OCI-M1 (cell line): Measurements from ENCODE around the gene TAPBP.

Source experiments
- DNase-seq: peaks from one replicate; lab custom pipeline; 2025; lab: John Stamatoyannopoulos, UW

The TAPBP gene

DNA sequence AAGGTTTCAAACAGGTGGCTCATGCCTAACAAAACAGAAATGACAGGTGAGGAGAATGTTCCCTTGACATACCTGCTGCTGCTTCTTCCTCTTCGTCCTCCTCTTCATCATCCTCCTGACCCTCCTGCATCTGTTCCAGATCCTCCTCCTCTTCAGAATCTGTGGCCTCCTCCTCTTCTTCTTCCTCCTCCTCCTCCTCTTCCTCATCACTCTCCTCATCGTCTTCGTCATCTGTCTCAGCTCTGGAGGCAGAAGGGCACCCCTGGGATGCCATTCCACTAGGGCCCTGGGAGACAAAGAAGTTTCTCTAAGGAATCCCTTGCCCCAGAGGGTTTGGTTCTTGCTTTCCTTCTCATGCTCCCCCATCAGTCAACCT, 6.0 kb upstream of the TAPBP start:
- no peak for DNase-seq

DNA sequence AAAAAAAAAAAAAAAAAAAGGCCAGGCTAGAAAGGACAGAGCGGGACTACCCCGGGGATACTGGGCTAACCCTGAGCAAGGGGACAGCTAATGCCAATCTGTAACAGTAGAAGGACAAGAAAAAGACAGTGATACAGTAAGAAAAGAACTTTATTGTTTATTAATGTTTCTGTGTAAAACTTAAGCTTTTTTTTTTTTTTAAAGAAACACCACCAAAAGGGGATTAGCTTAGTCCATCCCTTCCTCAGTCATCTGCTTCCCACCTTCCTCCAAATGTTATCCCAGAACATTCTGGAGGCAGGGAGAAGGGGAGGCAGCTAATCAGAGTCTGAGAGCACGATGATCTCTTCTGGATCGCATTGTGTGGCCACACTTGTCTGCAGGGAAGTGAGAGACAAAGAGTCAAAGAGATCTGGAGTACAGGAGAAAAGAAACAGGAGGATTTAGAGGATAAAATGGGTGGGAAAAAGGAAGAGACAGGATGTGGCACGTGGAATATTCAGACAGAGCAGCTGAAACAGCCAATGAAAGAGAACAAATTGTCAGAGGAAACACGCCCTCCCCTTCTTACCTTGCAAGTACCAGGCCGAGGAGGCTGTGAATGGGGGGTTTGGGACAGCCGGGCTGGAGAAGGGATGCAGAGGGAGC, 4.7 kb upstream of the TAPBP start:
- DNase-seq = no peak

DNA sequence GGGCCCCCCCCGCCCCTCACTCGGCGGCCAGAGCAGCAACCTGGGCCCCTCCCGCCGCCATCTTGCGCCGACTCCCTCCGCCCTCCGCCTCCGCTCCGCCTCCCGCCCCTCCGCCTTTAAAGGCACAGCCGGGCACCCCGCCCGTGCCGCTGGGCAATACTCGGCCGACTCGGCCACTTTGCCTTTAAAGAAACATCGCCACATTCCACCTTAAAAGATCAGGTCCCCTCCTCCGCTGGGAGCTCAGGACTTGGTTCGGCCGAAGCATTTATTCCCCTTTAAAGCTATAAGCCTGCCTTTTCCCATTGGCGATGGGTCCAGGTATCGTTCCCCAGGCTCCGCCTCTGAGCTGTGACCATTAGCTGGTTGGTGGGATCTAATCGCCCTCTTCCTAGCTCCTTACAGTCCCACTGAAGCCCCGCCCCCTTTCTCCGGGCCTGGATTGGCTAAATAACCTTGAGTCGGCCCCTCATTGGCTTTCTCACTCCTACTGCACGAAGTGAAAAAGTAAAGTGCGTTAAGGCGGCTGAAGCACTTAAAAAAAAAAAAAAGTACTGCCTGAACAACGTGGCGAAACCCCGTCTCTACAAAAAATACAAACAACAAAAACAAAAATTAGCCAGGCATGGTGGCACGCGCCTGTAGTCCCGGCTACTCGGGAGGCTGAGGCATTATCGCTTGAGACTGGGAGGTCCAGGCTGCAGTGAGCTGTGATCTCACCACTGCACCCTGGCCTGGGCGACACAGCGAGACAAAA, 4.0 kb upstream of the TAPBP start, which contains the start of gene ZBTB22:
Gene ZBTB22, minus strand, starts transcription at position 76 of the 757 bp plus-strand sequence. CDS start 828 bp downstream, outside the sequence.
- DNase-seq = peak; percentile 100

DNA sequence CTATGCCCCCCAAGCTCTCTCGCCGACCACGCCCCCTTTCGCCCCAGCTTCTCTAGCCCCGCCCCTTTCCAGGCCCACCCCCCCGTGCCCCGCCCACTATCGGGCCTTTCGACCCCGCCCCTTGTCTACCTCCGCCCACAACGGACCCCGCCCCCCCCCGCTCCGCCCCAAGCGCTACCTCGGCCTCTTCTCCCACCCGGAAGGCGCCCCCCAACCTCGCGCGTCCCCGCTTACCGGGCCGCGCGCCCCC, 3.5 kb upstream of the TAPBP start:
- no peak for DNase-seq

DNA sequence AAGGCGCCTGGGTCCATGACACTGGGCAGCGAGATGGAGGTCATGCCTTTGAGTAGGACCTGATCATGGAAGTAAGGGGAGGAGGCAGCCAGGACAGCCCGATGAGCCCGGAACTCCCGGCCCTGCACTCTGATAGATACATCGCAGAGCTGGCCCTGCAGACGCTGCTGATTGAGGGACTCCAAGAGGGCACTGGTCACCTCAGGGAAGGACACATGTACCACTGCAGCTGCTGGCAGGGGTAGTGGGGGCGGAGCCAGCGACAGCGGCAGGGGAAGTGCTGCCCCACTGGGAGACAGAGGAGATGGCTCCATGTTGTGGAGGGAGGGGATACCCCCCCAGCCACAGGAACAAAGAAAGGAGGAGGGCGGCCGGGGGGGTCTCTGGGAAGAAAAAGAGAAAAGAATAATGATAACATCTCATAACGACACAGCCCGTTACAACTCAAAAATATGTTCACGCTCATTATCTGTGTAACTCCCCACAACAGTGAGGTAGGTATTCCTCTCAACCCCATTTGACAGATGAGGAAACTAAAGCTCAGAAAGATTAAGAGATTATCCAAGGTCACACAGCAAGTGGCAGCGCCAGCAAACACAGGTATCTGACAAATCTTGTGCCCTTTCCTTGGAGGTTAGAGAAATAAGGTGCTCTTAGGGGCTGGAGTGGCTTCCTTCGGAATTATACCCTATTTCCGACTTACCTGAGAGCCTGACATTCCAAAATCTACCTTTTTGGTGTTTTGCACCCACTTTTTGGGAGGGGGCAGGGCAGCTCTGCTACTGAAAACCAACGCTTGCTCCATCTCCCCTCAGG, 2.9 kb upstream of the TAPBP start:
- peak; percentile 49 for DNase-seq

DNA sequence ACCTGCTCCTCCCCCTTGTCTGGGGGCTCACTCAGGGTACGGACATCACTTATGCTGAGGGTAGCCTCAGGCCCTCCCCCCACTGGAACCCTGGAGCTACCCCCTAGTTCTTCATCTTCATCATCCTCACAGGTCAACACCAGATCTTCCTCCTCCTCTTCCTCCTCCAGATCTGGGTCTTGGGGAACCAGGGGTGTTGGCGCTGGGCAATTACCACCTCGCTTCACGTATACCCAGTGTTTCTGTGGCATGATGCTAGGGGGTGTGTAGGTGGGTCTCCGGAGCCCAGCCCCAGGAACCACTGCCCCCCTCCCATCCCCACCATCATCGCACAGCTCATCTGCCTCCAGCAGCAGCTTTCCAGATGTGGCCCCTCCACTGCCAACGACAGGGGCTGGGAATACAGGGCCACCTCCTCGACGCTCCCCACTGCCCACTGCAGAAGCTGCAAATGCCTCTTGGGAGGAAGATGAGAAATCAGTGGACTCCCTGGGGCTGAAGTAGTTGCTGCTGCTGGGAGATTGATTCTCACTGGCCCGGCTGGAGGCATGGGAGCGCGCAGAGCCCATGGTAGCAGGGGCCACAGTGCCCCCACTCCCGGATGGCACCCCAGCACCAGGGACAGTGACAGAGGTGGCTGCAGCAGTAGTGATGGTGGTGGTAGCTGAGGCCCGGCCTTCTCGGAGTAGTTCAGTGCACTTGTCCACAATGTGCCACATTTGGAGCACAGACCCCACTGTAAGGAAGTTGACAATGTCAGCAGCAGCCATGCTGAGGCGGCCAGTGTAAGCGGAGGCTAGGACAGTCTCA, 2.1 kb upstream of the TAPBP start:
- DNase-seq = no peak

DNA sequence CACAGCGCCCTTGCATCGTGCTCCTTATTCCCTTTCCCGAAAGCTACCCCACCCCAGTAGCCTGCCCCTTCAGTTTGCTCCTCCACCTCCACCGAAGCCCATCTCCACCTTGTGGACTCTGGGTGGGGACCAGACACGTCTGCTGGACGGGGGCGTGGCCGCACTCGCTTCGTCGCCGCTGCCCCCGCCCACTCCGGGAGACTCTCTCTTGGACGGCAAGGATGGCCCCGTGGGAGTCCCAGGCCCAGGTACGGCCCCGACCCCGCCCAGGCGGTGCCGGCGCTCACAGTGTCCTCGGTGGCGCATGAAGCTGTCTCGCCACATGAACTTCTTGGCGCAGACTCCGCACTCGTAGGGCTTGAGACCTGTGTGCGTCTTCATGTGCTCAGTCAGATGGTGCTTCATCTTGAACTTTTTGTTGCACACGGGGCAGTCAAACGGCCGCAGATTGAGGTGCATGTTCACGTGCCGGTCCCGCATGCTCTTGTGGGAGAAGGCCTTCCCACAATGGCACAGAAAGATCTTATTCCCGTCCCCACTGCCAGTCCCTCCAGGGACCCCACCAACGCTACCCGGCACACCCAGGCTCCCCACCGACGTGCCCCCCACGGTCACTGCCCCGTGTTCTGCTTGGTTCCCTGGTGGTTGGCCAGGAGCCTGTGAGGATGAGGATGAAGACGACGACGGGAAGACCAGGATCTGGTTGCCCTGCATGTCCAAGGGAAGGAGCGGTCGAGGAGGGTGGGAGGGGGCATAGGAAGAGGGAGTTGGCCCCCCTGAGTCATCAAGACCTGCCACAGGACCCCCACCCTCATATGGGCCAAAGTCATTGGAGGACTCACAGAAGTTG, 1.3 kb upstream of the TAPBP start:
- peak; percentile 69 for DNase-seq

DNA sequence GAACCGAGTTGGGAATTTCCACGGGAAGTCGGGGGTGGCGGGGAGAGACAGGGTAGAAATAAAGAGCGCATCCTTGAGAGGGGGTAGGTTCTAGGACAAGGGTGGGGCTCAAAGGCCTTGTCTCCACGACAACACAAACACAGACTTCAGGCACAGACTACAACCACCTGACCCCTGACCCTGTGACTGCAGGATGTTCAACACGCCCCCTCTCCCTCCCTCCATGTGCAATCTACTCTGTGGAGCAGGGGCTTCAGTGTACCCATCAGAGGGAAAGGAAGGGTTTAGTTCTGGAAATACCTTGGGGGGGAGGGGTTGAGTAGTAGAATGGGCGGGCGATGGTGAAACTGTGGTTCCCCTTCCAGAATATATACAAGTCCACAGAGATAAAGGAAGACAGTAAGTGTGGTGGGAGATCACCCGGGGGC, 651 bp upstream of the TAPBP start:
- peak; percentile 82 for DNase-seq

DNA sequence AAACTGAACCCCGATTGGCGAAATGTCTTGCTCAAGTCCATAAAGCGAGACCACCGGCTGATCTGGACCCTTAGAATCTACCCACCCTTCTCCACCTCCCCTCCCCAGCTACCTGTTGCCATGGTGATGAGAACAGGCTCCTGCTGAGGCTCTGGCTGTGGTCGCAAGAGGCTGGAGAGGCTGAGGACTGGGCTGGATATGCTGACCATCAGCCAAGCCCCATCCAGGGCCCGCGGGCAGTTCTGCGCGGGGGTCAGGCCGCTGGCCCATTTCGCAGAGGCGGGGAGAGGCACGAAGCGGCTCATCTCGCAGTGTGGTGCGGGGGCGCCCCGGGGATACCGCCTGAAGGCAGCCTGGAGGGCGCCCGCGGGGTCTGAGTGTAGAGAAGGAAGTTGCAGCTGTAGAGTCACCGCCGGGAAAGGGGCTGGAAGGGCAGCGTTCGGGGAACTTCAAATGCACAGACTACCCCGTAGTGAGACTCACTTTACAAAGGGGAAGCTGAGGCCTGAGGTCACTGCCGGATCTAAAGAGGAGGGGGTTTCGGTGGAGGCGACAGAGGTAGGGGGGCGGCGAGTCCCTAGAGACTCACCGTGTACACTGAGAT, 671 bp downstream of the TAPBP start:
- peak; percentile 79 for DNase-seq

DNA sequence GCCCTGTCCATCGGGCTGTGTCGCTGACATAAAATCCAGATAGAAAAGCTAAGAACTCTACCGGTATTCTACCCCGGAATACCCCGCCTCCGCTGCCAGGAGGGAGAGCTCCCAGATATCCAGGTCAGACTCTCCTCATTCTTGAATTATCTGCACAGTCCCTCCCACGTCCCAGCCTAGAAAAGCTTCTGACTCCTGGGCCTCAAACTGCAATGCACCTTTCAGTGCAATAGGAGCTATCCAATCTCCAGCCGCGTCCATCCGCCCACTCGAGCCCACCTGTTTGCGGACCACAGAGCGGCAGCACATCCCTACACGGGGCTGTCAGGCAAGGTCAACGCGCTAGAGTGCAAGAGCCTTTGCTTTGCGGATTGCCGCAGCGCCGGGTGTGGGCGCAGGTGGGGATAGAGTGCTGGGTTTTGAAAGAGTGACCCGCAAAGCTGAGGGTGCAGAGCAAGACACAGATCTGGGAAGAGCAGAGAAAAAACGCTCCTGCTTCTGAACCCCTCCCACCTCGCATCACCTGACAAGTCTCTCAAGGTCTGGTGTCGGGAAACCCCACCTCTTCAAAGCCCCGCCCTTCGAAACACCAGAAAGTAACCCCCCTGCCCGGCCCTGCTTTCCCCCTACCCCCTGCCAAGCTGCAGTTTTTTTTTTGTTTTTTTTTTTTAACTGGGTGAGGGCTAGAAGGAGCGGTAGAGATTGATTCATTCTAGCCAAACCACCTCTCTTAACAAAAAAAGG, 1.3 kb downstream of the TAPBP start:
- DNase-seq = peak; percentile 72

DNA sequence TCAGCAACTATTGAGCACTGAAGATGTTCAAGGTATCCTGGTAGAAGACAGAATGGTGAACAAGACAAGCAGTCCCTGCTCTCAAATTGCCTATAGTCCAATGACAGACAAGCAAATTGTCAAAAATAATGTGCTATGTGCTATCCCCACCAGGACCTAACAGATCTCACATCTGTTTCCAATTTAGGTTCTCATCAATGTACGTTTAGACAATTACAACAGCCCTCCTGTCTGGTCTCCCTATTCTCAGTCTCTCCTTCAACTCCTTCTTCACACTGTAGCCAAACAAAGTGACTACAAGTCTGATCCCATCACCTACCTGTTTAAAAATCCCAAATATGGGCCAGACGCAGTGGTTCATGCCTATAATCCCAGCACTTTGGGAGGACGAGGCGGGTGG, 7.5 kb downstream of the TAPBP start:
- no peak for DNase-seq

DNA sequence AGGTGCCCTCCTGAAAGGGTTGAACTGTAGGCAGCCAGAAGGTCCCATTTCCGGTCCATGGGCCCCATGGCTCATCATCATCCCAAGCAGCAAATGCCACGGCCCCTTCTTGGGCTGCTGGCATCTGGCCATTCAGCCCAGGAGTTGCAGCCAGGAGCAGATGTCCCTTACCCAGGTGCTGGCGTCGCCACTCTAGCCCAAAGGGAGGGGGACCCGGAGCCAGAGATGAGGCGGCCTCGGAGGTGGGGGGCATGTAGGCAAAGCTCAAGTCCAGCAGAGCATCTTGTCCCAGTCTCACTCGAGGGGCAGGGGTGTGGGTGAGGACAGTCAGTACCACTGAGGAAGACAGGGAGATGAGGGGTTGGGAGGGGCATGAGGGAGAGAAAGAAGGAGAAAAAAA, 8.8 kb downstream of the TAPBP start:
- DNase-seq = no peak

DNA sequence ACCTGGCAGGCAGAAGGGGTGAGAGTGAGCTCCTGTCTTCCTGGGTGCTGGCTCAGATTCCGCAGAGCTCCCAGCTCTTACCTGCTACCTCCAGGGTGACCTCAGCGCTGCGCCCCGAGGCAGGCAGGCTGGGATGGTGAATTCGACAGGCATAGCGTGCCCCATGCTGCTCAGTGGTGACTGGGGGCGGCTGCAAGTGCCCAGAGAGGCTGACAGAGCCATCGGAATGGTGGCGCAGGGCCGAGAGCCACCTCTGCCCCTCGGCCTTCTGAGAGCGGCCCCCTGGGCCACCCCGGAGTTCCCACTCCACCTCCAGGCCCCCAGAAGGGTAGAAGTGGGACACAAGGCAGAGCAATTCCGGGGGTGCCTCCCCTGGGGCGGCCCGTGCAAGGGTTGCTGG, 9.7 kb downstream of the TAPBP start:
- DNase-seq = no peak

DNA sequence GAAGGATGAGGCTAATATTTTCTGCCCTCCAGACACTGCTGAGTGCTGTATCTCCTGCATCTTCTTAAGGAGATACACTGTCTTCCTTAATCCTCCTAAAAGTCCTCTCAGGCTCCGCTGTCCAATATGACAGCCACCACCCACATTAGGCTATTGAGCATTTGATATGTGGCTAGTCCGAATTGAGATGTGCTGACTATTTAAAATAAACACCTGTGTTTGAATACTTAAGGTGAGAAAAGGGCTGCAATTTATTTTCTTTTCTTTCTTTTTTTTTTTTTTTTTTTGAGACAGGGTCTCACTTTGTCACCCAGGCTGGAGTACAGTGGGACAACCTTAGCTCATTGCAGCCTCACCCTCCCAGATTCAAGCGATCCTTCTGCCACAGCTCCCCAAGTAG, 12.0 kb downstream of the TAPBP start:
- no peak for DNase-seq

DNA sequence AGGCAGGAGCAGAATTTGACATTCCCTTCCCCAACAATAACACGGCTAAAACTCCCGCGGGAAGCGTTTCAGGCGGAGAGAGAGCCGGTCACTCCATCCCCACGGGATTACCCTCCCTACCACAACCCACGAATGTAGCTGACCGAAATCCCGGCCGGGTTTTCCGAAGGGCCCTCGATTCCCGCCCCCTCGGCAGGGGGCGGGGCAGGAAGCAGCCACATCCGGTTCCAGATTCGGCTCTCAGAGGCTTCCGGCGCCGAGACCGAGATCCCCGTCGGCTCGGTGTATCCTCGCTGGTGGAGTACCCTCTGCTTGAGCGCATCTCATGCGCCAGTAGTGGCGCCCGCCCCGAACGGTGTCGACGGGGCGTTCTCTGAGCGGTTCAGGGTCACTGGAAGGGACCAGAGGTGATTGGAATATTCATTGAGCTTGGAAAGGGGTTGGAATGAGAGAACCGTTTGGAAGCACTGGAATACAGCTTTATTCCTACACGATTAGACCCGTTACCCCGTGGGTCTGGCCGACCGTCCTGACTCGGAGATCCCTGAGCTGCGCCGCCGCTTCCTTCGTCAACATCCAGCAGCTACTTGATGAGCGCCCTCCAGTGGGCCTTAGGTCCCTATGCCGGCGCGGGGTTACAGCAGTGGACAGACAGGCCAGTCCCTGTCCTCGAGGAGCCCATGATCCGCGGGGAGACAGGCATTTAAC, 14.5 kb downstream of the TAPBP start:
- DNase-seq = peak; percentile 99

DNA sequence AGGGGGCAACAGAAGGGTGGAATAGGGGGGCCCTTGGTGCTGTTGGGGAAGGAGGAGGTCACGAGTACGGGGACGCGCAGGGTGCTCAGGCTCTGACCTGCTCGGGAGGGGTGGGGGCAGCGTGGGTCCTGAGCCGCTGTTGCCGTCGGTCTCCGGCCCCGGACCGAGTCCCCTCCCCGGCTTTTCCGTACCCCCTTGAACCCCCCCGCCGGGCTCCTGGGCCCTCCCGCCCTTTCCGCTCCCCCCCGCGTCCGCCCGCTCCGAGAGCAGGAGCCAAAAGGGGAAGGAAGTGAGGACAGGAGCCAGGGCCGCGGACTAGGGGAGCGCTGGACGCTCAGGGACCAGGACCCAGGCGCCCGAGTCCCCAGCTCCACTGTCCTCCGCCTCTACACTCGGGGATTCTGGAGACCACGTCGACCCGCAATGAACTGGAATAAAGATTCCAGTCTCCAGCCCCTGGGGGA, 15.1 kb downstream of the TAPBP start, which contains the start of gene RGL2:
Gene RGL2, minus strand, starts transcription at position 170 of the 464 bp plus-strand sequence. CDS start 332 bp downstream, outside the sequence.
- peak; percentile 93 for DNase-seq

DNA sequence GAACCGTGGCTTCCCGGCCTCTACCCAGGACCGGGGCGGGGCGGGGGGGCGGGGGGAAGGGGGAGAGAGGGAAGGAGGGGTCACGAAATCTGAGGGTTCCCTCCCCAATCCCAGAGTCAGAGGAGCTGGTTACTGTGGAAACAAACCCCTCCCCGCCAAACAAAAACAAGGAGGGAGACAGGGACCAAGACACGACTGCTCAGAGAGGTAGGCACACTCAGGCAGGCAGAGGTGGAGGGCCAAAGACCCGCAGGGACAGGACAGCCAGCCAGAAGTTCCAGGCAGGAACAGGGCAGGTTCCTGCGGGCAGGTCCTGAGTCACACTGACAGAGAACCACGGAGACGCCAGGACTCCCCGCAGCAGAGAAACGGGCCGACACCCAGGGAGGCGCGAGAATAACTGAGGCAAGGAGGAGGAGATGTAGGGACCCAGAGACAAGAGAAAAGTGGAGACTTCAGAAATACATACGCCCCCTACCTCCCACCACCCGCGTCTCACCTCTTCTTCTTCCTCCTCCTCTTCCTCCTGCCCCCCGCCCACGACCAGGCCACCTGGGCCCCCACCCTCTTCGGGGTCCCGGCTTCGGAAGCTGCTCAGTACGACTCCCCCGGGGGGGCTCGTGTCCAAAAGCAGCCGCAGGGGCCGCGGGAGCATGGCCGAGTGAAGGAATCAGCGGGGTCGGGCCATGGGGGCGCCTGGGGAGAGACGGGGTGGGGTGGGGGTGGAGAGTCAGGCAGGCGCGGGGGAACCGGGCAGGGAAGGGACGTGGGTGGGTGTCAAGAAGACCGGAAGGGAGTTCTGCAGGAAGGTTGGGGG, 15.7 kb downstream of the TAPBP start:
- DNase-seq = peak; percentile 85

DNA sequence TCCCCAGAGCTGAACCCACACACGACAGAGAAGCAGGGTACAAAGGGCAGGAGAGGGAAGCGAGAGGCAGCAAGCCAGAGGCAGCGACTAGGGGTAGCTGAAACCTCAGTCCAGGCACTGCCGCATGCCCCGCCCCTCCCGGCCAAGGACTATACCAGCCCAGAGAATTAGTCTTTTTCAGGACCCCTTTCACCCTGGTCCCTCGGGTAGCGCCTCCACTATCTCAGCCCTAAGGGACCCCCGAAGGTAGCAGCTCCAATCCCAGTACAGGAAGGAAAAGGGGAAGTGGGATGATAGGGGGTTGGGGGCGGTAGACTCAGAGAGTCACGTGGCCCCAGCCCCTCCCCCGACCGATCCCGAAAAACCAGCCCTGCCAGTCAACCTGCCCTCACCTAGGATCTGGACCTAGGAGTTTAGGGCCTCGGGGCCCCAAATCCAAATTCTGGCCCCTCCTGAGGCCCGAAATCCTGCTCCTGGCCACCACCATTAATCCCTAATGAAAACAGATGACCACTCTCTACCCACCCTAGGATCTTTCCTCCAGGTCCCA, 16.4 kb downstream of the TAPBP start:
- DNase-seq = peak; percentile 74
